Activated CD8-positive, alpha-beta memory T cell treated with anti-CD3 and anti-CD28 coated beads, Interleukin-2, amount 10 ng/mL, durations not matched to agents 7 days and 5 days (primary cell): ENCODE results near the gene GLP1R. TPM values are rescaled to one million over a fixed set of nuclear protein-coding genes. Genes with fewer than 3 reads are reported as not detected.

Experiments
- total RNA-seq, 2 experiments: library from RNA; stranded (reverse); gene quantifications; one replicate each; pipeline ENCODE4 v1.2.3, GENCODE V29; 2021

The GLP1R gene
- total RNA-seq, 2 experiments from 2014 or later: not detected

Other genes with a start within 250 kb of the GLP1R start
- gene SAYSD1, start 66.4 kb downstream of the GLP1R start, total RNA-seq: 10 to 100 TPM in 1 of 2 experiments, 1 to 10 TPM in 1; 9.1 to 11.4 TPM
- 10 to 100 TPM; 19.1 to 30.8 TPM for gene KCNK5, start 180.7 kb downstream of the GLP1R start, total RNA-seq